ENCODE results near the gene FSCN2.

Gene FSCN2

GRCh38 chr17:81535480-81536298 lies 7.5 kb downstream of the FSCN2 start:
- DNase-seq = no peak
- Mint-ChIP-seq H3K27ac (no peak overlapping the region), H3K4me1 (ENCODE audit: low read depth) (peaks cover 2% of the 10 kb centered on the region), H3K9me3 (no peaks in the 10 kb centered on the region), H3K27me3 (peaks cover 26% of the 10 kb centered on the region), H3K4me3 (no peak overlapping the region), H3K36me3 (ENCODE audit: low read depth) (peaks cover 20% of the 10 kb centered on the region)

- no peak overlapping the region for H3K27ac Mint-ChIP-seq
- H3K27me3 Mint-ChIP-seq = peaks cover 26% of the 10 kb centered on the region
- H3K4me1 Mint-ChIP-seq (ENCODE audit: low read depth) = peaks cover 2% of the 10 kb centered on the region
- H3K36me3 Mint-ChIP-seq (ENCODE audit: low read depth) = peaks cover 28% of the 10 kb centered on the region
- H3K4me3 Mint-ChIP-seq = no peak overlapping the region
- DNase-seq = no peak
- no peaks in the 10 kb centered on the region for H3K9me3 Mint-ChIP-seq
Observed at GRCh38 chr17:81536299-81537290, 8.4 kb downstream of the FSCN2 start.

- H3K36me3 Mint-ChIP-seq (ENCODE audit: low read depth) = peaks cover 33% of the 10 kb centered on the region
- H3K4me3 Mint-ChIP-seq = no peak overlapping the region
- DNase-seq = peak; percentile 55
- H3K27ac Mint-ChIP-seq = no peak overlapping the region
- H3K9me3 Mint-ChIP-seq = no peaks in the 10 kb centered on the region
- peaks cover 26% of the 10 kb centered on the region for H3K27me3 Mint-ChIP-seq
- H3K4me1 Mint-ChIP-seq (ENCODE audit: low read depth) = peaks cover 2% of the 10 kb centered on the region
Observed at GRCh38 chr17:81537343-81537855, 9.2 kb downstream of the FSCN2 start.

GRCh38 chr17:81537856-81538555 lies 9.8 kb downstream of the FSCN2 start:
- DNase-seq = no peak
- Mint-ChIP-seq H3K9me3 (no peaks in the 10 kb centered on the region), H3K27ac (no peak overlapping the region), H3K4me1 (ENCODE audit: low read depth) (peaks cover 2% of the 10 kb centered on the region), H3K36me3 (ENCODE audit: low read depth) (peaks cover 39% of the 10 kb centered on the region), H3K4me3 (no peak overlapping the region), H3K27me3 (peaks cover 26% of the 10 kb centered on the region)

GRCh38 chr17:81538651-81539570 lies 10.7 kb downstream of the FSCN2 start:
- Mint-ChIP-seq H3K4me1 (ENCODE audit: low read depth) (peaks cover 2% of the 10 kb centered on the region), H3K27me3 (peaks cover 26% of the 10 kb centered on the region), H3K36me3 (ENCODE audit: low read depth) (peaks cover 48% of the 10 kb centered on the region), H3K4me3 (no peak overlapping the region), H3K27ac (no peak overlapping the region), H3K9me3 (no peaks in the 10 kb centered on the region)
- DNase-seq = no peak

GRCh38 chr17:81539571-81539900 lies 11.4 kb downstream of the FSCN2 start:
- peaks cover 55% of the 10 kb centered on the region for H3K36me3 Mint-ChIP-seq (ENCODE audit: low read depth)

GRCh38 chr17:81539961-81540675 lies 11.9 kb downstream of the FSCN2 start:
- H3K27ac Mint-ChIP-seq = no peak overlapping the region
- H3K9me3 Mint-ChIP-seq = no peaks in the 10 kb centered on the region
- H3K4me3 Mint-ChIP-seq = no peak overlapping the region
- peaks cover 60% of the 10 kb centered on the region for H3K36me3 Mint-ChIP-seq (ENCODE audit: low read depth)
- DNase-seq = no peak
- H3K4me1 Mint-ChIP-seq (ENCODE audit: low read depth) = peaks cover 2% of the 10 kb centered on the region
- H3K27me3 Mint-ChIP-seq = peaks cover 17% of the 10 kb centered on the region

More at GRCh38 chr17:81539571-81539900, 11.4 kb downstream of the FSCN2 start:
- no peak overlapping the region for H3K27ac Mint-ChIP-seq
- DNase-seq = no peak
- peaks cover 2% of the 10 kb centered on the region for H3K4me1 Mint-ChIP-seq (ENCODE audit: low read depth)
- H3K27me3 Mint-ChIP-seq = peaks cover 22% of the 10 kb centered on the region
- H3K4me3 Mint-ChIP-seq = no peak overlapping the region
- no peaks in the 10 kb centered on the region for H3K9me3 Mint-ChIP-seq

- Mint-ChIP-seq H3K36me3 (ENCODE audit: low read depth) (peaks cover 64% of the 10 kb centered on the region), H3K4me3 (no peak overlapping the region), H3K9me3 (no peaks in the 10 kb centered on the region), H3K27ac (no peak overlapping the region), H3K27me3 (peaks cover 17% of the 10 kb centered on the region), H3K4me1 (ENCODE audit: low read depth) (peaks cover 2% of the 10 kb centered on the region)
- no peak for DNase-seq
Observed at GRCh38 chr17:81540676-81541027, 12.5 kb downstream of the FSCN2 start.

- Mint-ChIP-seq H3K4me1 (ENCODE audit: low read depth) (peaks cover 2% of the 10 kb centered on the region), H3K9me3 (no peaks in the 10 kb centered on the region), H3K4me3 (no peak overlapping the region), H3K27ac (no peak overlapping the region), H3K36me3 (ENCODE audit: low read depth) (peaks cover 68% of the 10 kb centered on the region), H3K27me3 (peaks cover 13% of the 10 kb centered on the region)
- no peak for DNase-seq
Observed at GRCh38 chr17:81541123-81541522, 12.9 kb downstream of the FSCN2 start.

GRCh38 chr17:81542431-81543338 lies 14.5 kb downstream of the FSCN2 start:
- H3K27ac Mint-ChIP-seq = no peak overlapping the region
- peaks cover 81% of the 10 kb centered on the region for H3K36me3 Mint-ChIP-seq (ENCODE audit: low read depth)
- H3K4me3 Mint-ChIP-seq = no peak overlapping the region
- H3K9me3 Mint-ChIP-seq = no peaks in the 10 kb centered on the region
- H3K4me1 Mint-ChIP-seq (ENCODE audit: low read depth) = peaks cover 2% of the 10 kb centered on the region
- no peak for DNase-seq
- peaks cover 5% of the 10 kb centered on the region for H3K27me3 Mint-ChIP-seq

GRCh38 chr17:81543339-81543675 lies 15.1 kb downstream of the FSCN2 start:
- H3K27me3 Mint-ChIP-seq = no peaks in the 10 kb centered on the region

GRCh38 chr17:81543756-81544155 lies 15.6 kb downstream of the FSCN2 start:
- Mint-ChIP-seq H3K36me3 (ENCODE audit: low read depth) (peaks cover 84% of the 10 kb centered on the region), H3K27ac (no peak overlapping the region), H3K4me1 (ENCODE audit: low read depth) (no peaks in the 10 kb centered on the region), H3K4me3 (no peak overlapping the region), H3K27me3 (no peaks in the 10 kb centered on the region), H3K9me3 (no peaks in the 10 kb centered on the region)
- DNase-seq = no peak

More at GRCh38 chr17:81543339-81543675, 15.1 kb downstream of the FSCN2 start:
- Mint-ChIP-seq H3K4me3 (no peak overlapping the region), H3K27ac (no peak overlapping the region), H3K36me3 (ENCODE audit: low read depth) (peaks cover 82% of the 10 kb centered on the region), H3K9me3 (no peaks in the 10 kb centered on the region), H3K4me1 (ENCODE audit: low read depth) (no peaks in the 10 kb centered on the region)
- no peak for DNase-seq
